Thoracic aorta (tissue), 2 donors: ENCODE results near the gene PDE1A. TPM values are rescaled to one million over a fixed set of nuclear protein-coding genes. Genes with fewer than 3 reads are reported as not detected.

Experiments
- ATAC-seq: fragments of 150-250 bp; one replicate; pipeline ENCODE4 v1.8.0; 2017; ENCODE audit warnings: low read depth; ENCODE audit not compliant: insufficient number of reproducible peaks, low FRiP score
- DNase-seq: peaks from one replicate; pipeline ENCODE4 v3.0.0-alpha.2; 2020; ENCODE audit warnings: low spot score
- H3K27ac ChIP-seq, 2 donors: fragments of 200-600 bp; sonication (generic); 1 replicate in 1 of 2; 2 replicates in 1 of 2; pipeline ENCODE4 v1.5.1; 2016; ENCODE audit warnings: mild to moderate bottlenecking in 2 of 2, moderate library complexity in 2 of 2
- H3K27me3 ChIP-seq: fragments of 200-600 bp; sonication (generic); replicated peaks from 2 replicates; pipeline ENCODE4 v1.6.0; 2016; ENCODE audit warnings: mild to moderate bottlenecking; ENCODE audit not compliant: insufficient read depth
- H3K36me3 ChIP-seq: fragments of 200-600 bp; sonication (generic); one replicate; pipeline ENCODE4 v1.5.1; 2016
- H3K4me1 ChIP-seq, 2 donors: fragments of 200-600 bp; sonication (generic); 1 replicate in 1 of 2; 2 replicates in 1 of 2; pipeline versions ENCODE4 v1.5.1 to v1.6.0; 2016; ENCODE audit warnings: low read depth in 2 of 2, mild to moderate bottlenecking in 1 of 2; ENCODE audit not compliant: control insufficient read depth in 1 of 2
- H3K4me3 ChIP-seq: fragments of 200-600 bp; sonication (generic); 2 replicates; pipeline ENCODE4 v1.5.1; 2016; ENCODE audit warnings: mild to moderate bottlenecking
- H3K9me3 ChIP-seq: fragments of 200-600 bp; sonication (generic); 2 replicates; pipeline ENCODE4 v1.5.1; 2016
- CTCF ChIP-seq: fragments of 200-600 bp; sonication (generic); IDR thresholded peaks from one replicate; pipeline ENCODE4 v1.5.1; 2019; ENCODE audit warnings: antibody characterized with exemption
- total RNA-seq, 2 donors: library from RNA; depleted of rRNA; stranded (reverse); fragments of >200 nt; gene quantifications; one replicate each; pipeline versions ENCODE4 v1.1.0 to v1.2.3, GENCODE V29; 2016

Gene PDE1A
- total RNA-seq, 2 donors from 2014 or later: 31.7 to 35.2 TPM

- Histone ChIP-seq H3K27ac (no peak overlapping the region), H3K4me3 (no peak overlapping the region), H3K4me1 (peaks cover 0 to 16% of the 10 kb centered on the region in 2 donors), H3K27me3 (no peaks in the 10 kb centered on the region), H3K36me3 (no peaks in the 10 kb centered on the region), H3K9me3 (no peaks in the 10 kb centered on the region)
- DNase-seq (no peak), ATAC-seq (no peak)
- TF ChIP-seq CTCF: no peak
Observed at GRCh38 chr2:182247831-182248230, 179.0 kb downstream of the PDE1A start.

- DNase-seq (no peak), ATAC-seq (no peak)
- no peak overlapping the region for H3K4me3 ChIP-seq
- H3K27me3 ChIP-seq: no peaks in the 10 kb centered on the region
- H3K36me3 ChIP-seq: no peaks in the 10 kb centered on the region
- H3K4me1 ChIP-seq: peaks cover 0 to 19% of the 10 kb centered on the region in 2 donors
- no peak for TF ChIP-seq CTCF
- H3K27ac ChIP-seq: no peak overlapping the region
- H3K9me3 ChIP-seq: no peaks in the 10 kb centered on the region
Observed at GRCh38 chr2:182245963-182246362, 180.9 kb downstream of the PDE1A start.

GRCh38 chr2:182242609-182243008, 184.2 kb downstream of the PDE1A start:
- no peak overlapping the region for H3K27ac ChIP-seq
- ATAC-seq: no peak
- TF ChIP-seq CTCF: no peak

DNA sequence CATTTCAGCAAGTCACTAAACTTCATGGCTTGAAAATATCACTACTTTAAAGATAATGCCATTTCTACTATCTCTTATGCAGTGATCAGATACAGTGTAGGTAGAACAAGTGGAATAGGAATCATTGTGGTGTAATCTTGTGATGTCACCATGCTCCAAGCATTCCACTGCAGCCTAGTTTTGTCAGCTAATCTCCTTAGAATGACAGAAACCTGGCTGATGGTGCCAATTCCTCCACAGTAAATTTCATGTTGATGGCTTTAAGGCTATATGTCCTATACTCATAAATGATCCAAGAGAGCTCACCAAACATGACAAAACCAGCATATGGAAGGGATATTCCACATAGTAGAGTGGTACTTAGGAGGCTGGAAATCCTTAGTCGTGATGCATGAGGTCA, 184.9 kb downstream of the PDE1A start:
- DNase-seq (no peak), ATAC-seq (no peak)
- H3K4me3 ChIP-seq: no peak overlapping the region
- no peak for TF ChIP-seq CTCF
- no peaks in the 10 kb centered on the region for H3K36me3 ChIP-seq
- H3K4me1 ChIP-seq: peaks cover 0 to 6% of the 10 kb centered on the region in 2 donors
- no peaks in the 10 kb centered on the region for H3K27me3 ChIP-seq
- no peaks in the 10 kb centered on the region for H3K9me3 ChIP-seq
- no peak overlapping the region for H3K27ac ChIP-seq

More at GRCh38 chr2:182242609-182243008, 184.2 kb downstream of the PDE1A start:
- no peak for DNase-seq
- H3K4me3 ChIP-seq: no peak overlapping the region
- H3K36me3 ChIP-seq: no peaks in the 10 kb centered on the region
- no peaks in the 10 kb centered on the region for H3K27me3 ChIP-seq
- H3K9me3 ChIP-seq: no peaks in the 10 kb centered on the region
- H3K4me1 ChIP-seq: peaks cover 0 to 6% of the 10 kb centered on the region in 2 donors

DNA sequence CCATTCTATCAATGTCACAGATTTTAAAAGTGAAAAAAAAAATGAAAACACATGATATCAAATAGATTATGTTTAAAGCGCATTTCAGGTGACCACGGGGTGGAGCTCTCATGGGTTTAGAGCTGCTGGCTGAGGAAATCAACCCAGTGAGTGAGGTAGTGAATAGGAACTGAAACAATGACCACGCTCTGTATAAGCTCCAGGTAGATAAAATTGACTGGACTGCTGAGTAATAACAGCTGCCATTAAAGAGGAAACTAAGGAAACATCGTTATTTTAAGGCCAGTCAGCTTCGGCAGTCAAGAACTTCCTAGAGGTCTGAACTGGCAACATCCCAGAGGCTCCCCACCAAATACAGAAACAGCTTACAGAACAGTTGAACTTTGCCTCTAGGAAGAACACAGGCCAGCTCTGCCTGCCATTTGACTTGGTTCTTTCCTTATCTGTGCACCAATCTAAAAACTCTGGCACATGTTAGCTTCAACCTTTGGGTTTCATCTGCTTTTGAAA, 185.9 kb downstream of the PDE1A start:
- DNase-seq: no peak

More for the DNA sequence above, 185.9 kb downstream of the PDE1A start:
- H3K4me1 ChIP-seq: peaks cover 0 to 6% of the 10 kb centered on the region in 2 donors
- H3K27me3 ChIP-seq: no peaks in the 10 kb centered on the region
- no peak overlapping the region for H3K27ac ChIP-seq
- no peak for TF ChIP-seq CTCF
- H3K4me3 ChIP-seq: no peak overlapping the region
- H3K9me3 ChIP-seq: no peaks in the 10 kb centered on the region
- ATAC-seq: no peak
- H3K36me3 ChIP-seq: no peaks in the 10 kb centered on the region
